Heart left ventricle (tissue), 16 donors: ENCODE measurements around the gene TMEM52. TPM values are rescaled to one million over a fixed set of nuclear protein-coding genes. Genes with fewer than 3 reads are reported as not detected.

Source experiments
- ATAC-seq, 4 donors: fragments of 200-7000 bp; cut with Tn5 transposase; one replicate each; pipeline ENCODE4 v1.9.1; 2020 to 2022; ENCODE audit warnings: moderate library complexity in 4 of 4, mild to moderate bottlenecking in 3 of 4, moderate number of reproducible peaks in 1 of 4
- DNase-seq, 5 donors: peaks; one replicate each; pipeline ENCODE4 v3.0.0-alpha.2; 2020
- H3K27ac ChIP-seq, 12 donors: fragments of 200-600 bp; sonication (generic) in 4 of 12; one replicate each; pipeline versions ENCODE4 v1.5.0 to v1.8.0; 2016 to 2022; ENCODE audit warnings: mild to moderate bottlenecking in 2 of 12
- H3K27me3 ChIP-seq, 9 donors: fragments of 200-600 bp; sonication (generic) in 2 of 9; one replicate each; pipeline versions ENCODE4 v1.5.1 to v1.8.0; 2016 to 2022; ENCODE audit warnings: mild to moderate bottlenecking in 3 of 9
- H3K36me3 ChIP-seq, 9 donors: fragments of 200-600 bp; sonication (generic) in 2 of 9; one replicate each; pipeline versions ENCODE4 v1.5.0 to v1.8.0; 2018 to 2022; ENCODE audit warnings: mild to moderate bottlenecking in 2 of 9
- H3K4me1 ChIP-seq, 12 donors: fragments of 200-600 bp; sonication (generic) in 4 of 12; one replicate each; pipeline versions ENCODE4 v1.5.0 to v1.8.0; 2016 to 2022; ENCODE audit warnings: mild to moderate bottlenecking in 3 of 12
- H3K4me3 ChIP-seq, 12 donors: fragments of 200-600 bp; sonication (generic) in 4 of 12; one replicate each; pipeline versions ENCODE4 v1.5.0 to v1.8.0; 2017 to 2022; ENCODE audit warnings: mild to moderate bottlenecking in 9 of 12, moderate library complexity in 4 of 12
- H3K9me3 ChIP-seq, 12 donors: fragments of 200-600 bp; sonication (generic) in 4 of 12; one replicate each; pipeline versions ENCODE4 v1.5.0 to v1.8.0; 2016 to 2022; ENCODE audit warnings: mild to moderate bottlenecking in 1 of 12
- POLR2A ChIP-seq, 2 donors: fragments of 450-650 bp; IDR thresholded peaks; one replicate each; pipeline ENCODE4 v1.6.1; 2017; ENCODE audit warnings: antibody characterized with exemption in 2 of 2, mild to moderate bottlenecking in 2 of 2, moderate library complexity in 2 of 2
- WGBS, 4 donors: extraction: QIAGEN DNeasy Blood & Tissue Kit in 2 of 4; methylation state at CpG; one replicate each; pipeline versions ENCODE4 v1.1.5 to v1.1.7; 2013 to 2018; 5-methylcytosine and 5-hydroxymethylcytosine counted together
- intact Hi-C, 10 donors: fragments of 100-400 bp; cut with DNase I; formaldehyde crosslinking; loops; one replicate each; pipeline versions ENCODE4 v1.11.1 to v1.14.2; 2022
- polyA plus RNA-seq, 2 donors: library from polyadenylated mRNA; stranded (reverse); fragments of 200-250 nt; gene quantifications; one replicate each; pipeline ENCODE4 v1.2.3, GENCODE V29; 2013
- total RNA-seq, 9 donors: library from RNA; depleted of rRNA in 2 of 9; stranded (reverse); fragments of >200 nt in 2 of 9; fragmentation: NEBNext Ultra II Directional in 3 of 9; extraction: Animal tissue kit (Norgen Biotek cat#: 25700) in 3 of 9; gene quantifications; one replicate each; pipeline versions ENCODE4 v1.1.0 to v1.2.4, GENCODE V29; 2016 to 2023
- TF ChIP-seq, protein P1 (sequence below), 12 donors: fragments of 200-600 bp; sonication (generic) in 4 of 12; IDR thresholded peaks; one replicate each; pipeline versions ENCODE4 v1.5.0 to v1.8.0; 2018 to 2022; ENCODE audit warnings: antibody characterized with exemption in 12 of 12, mild to moderate bottlenecking in 5 of 12
- donor health status: ischemic (EF 13 %, LVEDD 7.1; RV severe dilation, severe dysfunction).
- donor health status: healthy with polysubstance abuse.
- donor health status: DM: no; HTN: yes; CAD: no.
- donor health status: DM: no; HTN: no; CAD: no.
- donor health status: ischemic (EF 25% LVEDD 6.9; RV normal size, moderate dysfunction).
- donor health status: ischemic (EF 25% LVEDD 5.7; RV mildly dilated, moderate dysfunction).
- donor health status: healthy.
- donor health status: DM: yes; HTN: yes; CAD: no.
- donor health status: ischemic (EF 35%, LVEDD 5.7; RV mildly dilated, moderate dysfunction).
- donor health status: nonischemic (EF 11% LVEDD 7.7; RV severe dilation, severe dysfunction).
- donor health status: DM: yes; HTN: yes; CAD: no.
- donor health status: PGD.
- donor health status: ischemic (EF 29% LVEDD 5.4; RV normal size, mild dysfunction).
- donor health status: nonischemic (EF 23%, LVEDD 6.1; RV moderate dilation, normal function).

The TMEM52 gene
- total and polyA plus RNA-seq, 11 donors = 0.35 to 7.9 (median 1.1) TPM

DNA sequence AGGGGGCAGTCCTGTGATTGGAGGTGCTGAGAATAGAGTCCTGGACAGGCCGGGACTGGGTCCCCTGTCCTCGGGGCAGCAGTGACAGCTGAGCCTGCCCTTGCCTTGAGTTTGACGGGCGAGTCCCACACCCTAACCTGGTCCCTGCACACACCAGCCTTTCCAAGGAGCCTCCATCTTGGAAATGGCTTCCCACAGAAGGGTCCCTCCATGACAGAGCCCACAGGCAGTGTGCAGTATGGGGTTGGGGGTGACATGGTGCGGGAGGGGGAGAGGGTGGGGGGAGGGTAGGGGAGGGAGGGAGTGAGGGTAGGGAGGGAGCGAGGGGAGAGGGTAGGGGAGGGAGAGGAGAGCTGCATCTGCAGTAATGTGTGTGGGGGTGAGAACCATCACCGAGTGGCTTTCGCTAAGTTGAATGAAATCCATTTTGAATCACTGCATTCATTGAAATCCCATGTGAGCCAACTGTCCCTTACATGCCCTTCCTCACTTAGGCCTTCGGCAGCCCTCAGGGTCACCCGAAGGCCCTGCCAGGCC lies 10.1 kb upstream of the TMEM52 start:
- H3K9me3 ChIP-seq = no peaks in the 10 kb centered on the region
- no peak overlapping the region for H3K27ac ChIP-seq
- H3K4me3 ChIP-seq = no peak overlapping the region
- H3K27me3 ChIP-seq = no peaks in the 10 kb centered on the region
- H3K36me3 ChIP-seq = no peaks in the 10 kb centered on the region
- TF ChIP-seq POLR2A (IDR thresholded peaks at IDR 0.05) = no peak
- TF ChIP-seq, protein P1, sequence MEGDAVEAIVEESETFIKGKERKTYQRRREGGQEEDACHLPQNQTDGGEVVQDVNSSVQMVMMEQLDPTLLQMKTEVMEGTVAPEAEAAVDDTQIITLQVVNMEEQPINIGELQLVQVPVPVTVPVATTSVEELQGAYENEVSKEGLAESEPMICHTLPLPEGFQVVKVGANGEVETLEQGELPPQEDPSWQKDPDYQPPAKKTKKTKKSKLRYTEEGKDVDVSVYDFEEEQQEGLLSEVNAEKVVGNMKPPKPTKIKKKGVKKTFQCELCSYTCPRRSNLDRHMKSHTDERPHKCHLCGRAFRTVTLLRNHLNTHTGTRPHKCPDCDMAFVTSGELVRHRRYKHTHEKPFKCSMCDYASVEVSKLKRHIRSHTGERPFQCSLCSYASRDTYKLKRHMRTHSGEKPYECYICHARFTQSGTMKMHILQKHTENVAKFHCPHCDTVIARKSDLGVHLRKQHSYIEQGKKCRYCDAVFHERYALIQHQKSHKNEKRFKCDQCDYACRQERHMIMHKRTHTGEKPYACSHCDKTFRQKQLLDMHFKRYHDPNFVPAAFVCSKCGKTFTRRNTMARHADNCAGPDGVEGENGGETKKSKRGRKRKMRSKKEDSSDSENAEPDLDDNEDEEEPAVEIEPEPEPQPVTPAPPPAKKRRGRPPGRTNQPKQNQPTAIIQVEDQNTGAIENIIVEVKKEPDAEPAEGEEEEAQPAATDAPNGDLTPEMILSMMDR (IDR thresholded peaks at IDR 0.05) = no peak
- intact Hi-C loops = no loop called here
- DNase-seq = no peak
- 56 to 74% (median 72%) methylated on average over 5 to 10 of the region's 10 CpGs for WGBS, 4 donors
- peak in 3 of 4 donors; percentile 2 to 10 (median 5) for ATAC-seq
- H3K4me1 ChIP-seq = peaks cover 0 to 19% (median 9%) of the 10 kb centered on the region in 12 donors

DNA sequence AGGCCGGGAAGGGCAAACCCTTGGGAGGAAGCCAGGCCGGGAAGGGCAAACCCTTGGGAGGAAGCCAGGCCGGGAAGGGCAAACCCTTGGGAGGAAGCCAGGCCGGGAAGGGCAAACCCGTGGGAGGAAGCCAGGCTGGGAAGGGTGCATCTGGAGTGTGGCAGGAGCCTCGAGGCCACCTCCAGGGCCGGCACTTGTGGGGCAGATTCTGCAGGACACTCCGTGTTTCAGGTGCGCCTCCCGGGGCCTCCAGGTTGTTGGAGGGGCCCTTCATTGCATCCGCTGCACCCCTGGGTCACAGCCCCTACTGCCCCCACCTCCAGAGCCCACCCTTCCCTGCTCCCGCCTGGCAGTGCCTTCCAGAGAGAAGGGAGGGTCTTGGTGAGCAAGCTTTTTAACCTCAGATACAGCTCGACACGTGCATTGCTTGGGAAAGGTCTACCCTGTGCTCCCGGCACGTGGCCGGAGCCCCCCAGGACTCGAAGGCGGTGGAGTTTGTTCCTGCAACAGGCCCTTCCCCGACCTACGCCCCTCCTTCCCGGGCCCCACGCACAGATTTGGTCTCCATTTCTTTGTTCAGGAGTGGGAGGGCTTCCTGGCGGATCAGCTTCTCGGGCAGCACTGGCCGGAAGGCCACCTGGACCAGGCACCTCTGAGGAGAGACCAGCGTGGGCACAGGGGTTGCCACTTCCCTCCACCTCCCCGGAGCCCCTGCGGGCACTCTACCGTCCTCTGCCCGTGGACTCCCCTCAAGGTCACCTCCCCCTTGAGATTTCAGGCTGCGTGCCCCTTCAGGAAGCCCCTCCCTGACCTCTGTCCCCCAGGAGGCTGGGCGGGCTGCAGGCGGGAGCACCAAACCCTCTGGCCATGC lies 9.4 kb upstream of the TMEM52 start:
- peaks cover 0 to 19% (median 9%) of the 10 kb centered on the region in 12 donors for H3K4me1 ChIP-seq
- peak in 3 of 4 donors; percentile 29 to 32 (median 31) for ATAC-seq
- peak overlapping the region in 3 of 12 donors; percentile 37 to 53 (median 37) for H3K27ac ChIP-seq

DNA sequence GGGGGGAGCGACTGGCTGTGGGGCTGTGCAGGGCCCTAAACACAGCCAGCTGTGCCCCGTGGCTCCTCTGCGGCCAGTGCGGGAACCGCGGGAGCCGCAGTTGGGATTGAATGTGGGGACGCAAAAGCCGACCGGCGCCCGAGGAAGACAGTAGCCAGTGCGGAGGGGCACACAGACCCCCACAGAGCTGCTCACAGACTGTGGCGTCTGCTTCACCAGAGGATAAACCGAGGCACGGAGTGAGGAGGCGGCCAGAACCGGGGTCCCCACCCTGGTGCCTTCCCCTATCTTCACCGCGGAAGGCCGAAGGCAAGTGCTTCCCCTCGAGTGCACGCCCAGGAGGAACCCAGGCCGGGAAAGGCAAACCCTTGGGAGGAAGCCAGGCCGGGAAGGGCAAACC lies 8.7 kb upstream of the TMEM52 start:
- no peaks in the 10 kb centered on the region for H3K27me3 ChIP-seq
- TF ChIP-seq POLR2A (IDR thresholded peaks at IDR 0.05) = no peak
- TF ChIP-seq, protein P1 (IDR thresholded peaks at IDR 0.05) = no peak
- no peaks in the 10 kb centered on the region for H3K36me3 ChIP-seq
- no peak overlapping the region for H3K4me3 ChIP-seq
- ATAC-seq (peak in 3 of 4 donors; percentile 18 to 36 (median 31)), DNase-seq (peak in 3 of 5 donors; percentile 26 to 59 (median 30))
- H3K4me1 ChIP-seq = peaks cover 0 to 19% (median 9%) of the 10 kb centered on the region in 12 donors
- intact Hi-C loops = no loop called here
- H3K27ac ChIP-seq = peak overlapping the region in 5 of 12 donors; percentile 11 to 56 (median 29)
- WGBS, 4 donors = 57 to 62% (median 60%) methylated on average over 11 to 25 of the region's 25 CpGs
- H3K9me3 ChIP-seq = no peaks in the 10 kb centered on the region

More for the DNA sequence above, 9.4 kb upstream of the TMEM52 start:
- Histone ChIP-seq H3K9me3 (no peaks in the 10 kb centered on the region), H3K4me3 (no peak overlapping the region), H3K27me3 (no peaks in the 10 kb centered on the region), H3K36me3 (no peaks in the 10 kb centered on the region)
- peak in 2 of 5 donors; percentile 27 to 77 for DNase-seq
- intact Hi-C loops = no loop called here
- 50 to 62% (median 61%) methylated on average over 30 to 33 of the region's 34 CpGs for WGBS, 4 donors
- TF ChIP-seq, protein P1 (IDR thresholded peaks at IDR 0.05) = no peak
- no peak for TF ChIP-seq POLR2A (IDR thresholded peaks at IDR 0.05)
